Measurements from ENCODE around the gene CCS.
A peak's percentile ranks its signal among the peaks of the same experiment; 100 is the strongest.
"Not testable (repeated sequence)": the region's sequence is repeated elsewhere in the genome, so short reads cannot be mapped to it uniquely, and the experiment has no call there.

CCS gene

DNA sequence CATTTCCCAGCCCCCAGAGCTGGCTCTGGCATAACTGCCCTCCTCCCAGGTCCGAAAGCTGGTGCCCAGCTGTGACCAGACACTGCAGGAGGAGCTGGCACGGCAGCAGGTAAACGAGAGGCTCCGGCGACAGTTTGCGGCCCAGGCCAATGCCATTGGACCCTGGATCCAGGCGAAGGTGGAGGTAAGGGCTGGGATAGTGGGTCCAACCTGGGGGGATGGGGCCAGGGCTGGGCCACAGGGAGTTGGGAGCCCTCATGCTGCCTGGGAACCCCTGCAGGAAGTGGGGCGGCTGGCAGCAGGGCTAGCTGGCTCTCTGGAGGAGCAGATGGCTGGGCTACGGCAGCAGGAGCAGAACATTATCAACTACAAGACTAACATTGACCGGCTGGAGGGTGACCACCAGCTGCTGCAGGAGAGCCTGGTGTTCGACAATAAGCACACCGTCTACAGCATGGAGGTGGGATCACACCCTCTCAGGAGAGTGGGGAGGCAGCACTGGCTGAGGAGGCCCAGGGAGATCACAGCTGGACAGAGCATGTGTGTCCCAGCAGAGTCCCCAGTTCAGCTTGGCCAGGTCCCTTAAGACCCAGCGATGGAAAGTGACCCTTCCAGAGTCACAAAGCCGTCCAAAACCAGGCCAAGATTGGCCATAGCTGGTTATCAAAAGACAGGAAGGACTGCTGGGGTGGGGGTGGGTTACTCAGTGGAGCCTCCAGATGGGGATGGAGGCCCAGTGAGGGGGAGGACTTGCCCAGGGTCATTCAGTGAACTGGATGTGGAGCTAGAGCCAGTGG lies 31.6 kb upstream of the CCS start:
- DNase-seq: no peak

DNA sequence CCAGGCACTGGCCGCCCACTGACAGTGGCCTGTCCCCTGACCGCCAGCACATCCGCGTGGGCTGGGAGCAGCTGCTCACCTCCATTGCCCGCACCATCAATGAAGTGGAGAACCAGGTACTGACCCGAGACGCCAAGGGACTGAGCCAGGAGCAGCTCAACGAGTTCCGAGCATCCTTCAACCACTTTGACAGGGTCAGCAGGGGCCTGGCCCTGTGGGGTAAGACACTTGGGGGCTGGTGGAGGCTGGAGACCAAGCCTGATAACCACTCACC lies 31.1 kb upstream of the CCS start:
- DNase-seq: no peak

DNA sequence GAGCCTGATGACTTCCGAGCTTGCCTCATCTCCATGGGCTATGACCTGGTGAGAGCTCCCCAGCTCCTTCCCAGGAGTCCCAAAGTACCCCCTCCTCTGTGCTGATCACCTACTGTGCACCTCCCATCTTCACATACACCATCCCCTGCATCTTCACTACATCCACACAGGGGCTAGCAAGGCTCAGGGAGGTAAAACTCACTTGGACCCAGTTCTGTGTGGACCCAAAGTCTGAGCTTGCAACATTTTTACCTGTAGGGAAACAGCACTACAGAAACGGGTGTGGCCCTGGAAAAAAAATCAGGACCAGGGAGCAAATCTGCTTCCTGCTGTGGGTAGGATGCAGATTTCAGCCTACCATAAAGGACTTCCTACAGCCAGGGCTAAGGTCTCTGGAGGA lies 30.7 kb upstream of the CCS start:
- no peak for DNase-seq

DNA sequence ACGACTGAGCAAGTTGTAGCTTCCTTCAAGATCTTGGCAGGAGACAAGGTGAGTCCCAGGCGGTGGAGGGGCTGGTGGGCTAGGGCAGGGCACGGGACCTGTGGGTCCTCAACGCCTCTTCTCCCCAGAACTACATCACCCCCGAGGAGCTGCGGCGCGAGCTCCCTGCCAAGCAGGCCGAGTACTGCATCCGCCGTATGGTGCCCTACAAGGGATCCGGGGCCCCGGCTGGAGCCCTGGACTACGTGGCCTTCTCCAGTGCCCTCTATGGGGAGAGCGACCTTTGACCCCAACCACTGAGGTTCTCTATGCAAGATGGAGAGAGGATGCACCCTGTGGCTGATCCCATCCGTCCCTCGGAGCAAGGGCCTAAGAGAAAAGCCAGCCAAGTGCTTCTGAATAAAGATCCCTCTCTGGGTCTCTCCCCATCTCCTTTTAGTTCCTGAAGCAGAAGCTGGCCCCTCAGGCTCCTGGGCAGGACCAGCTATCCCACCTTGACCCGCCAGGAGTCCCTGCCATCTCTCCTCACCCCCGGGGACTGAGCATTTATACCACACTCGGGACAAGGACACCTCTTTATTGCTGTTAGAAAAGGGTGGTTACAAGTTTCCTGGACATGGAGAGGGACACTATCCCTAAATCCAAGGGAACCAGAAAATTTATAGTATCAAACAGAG lies 29.9 kb upstream of the CCS start:
- no peak for DNase-seq

DNA sequence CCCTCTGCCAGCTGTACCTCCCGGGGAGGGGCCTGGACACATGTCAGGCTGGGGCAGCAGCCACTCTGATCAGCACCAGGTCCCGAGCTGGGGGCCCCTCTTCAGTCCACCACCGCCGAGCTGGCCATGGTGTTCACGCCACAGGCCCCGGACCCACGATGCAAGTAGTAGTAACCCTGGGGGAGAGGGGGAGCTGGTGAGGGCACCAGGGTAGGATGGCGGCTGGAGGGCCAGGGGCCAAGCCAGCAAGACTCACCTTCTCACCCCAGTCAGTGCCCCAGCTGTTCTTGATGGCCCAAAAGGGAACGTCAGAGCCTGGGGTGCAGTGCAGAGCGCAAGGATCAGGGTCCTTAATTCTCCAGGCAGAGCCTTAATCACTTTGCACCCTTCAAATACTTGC lies 29.2 kb upstream of the CCS start:
- DNase-seq: no peak

DNA sequence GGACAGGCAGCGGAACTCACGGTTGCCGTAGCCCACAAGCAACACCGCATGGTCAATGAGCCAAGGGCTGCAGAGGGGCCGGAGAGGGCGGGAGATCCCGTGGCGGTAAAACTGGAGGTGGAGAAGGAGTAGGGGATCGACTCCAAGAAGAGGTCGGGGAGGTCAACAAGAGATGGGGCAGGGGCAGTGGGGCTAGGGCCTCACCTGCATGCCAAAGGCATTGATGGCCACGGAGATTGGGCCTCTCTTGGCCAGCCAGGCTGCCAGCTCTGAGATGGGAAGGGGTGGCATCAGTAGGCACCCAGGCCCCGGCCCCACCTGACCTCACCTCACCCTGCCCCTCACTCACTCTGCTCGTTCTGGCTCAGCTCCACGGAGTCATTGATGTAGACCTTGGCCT lies 28.4 kb upstream of the CCS start:
- no peak for DNase-seq

DNA sequence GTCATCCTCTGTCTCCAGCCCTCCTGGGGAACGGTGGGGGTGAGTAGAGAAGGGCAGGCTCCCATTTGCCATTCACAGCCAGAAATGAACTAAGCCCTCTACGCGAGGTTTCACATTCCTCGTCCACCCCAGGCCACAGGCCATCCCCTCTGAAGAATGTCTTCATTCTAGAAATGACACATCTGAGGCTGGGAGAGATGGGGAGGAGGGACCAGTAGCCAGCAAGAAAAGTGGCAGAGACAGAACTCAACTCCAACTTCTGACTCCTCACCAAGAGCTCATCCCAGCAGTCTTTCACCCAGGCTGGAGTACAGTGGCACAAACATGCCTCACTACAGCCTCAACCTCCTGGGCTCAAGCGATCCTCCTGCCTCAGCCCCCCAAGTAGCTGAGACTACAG lies 28.0 kb upstream of the CCS start:
- DNase-seq: no peak

DNA sequence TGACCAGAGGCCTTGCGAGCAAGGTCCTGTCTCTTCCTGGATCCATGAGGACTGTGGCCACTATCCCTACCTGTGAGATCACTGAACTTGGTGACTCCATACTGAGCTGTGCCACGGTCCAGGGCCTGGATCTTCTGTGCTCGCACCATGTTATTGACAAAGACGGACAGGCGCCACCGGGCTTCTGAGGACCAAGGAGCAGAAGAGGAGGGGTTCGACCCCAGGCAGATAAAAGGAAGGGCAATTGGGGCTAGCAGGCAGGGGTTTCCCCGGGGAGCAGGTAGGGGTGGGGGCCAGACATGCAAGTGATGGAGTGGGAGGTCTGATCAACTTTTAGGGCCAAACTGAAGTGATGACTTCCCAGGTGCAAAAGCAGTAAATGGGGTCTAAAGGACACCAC lies 26.8 kb upstream of the CCS start:
- no peak for DNase-seq

DNA sequence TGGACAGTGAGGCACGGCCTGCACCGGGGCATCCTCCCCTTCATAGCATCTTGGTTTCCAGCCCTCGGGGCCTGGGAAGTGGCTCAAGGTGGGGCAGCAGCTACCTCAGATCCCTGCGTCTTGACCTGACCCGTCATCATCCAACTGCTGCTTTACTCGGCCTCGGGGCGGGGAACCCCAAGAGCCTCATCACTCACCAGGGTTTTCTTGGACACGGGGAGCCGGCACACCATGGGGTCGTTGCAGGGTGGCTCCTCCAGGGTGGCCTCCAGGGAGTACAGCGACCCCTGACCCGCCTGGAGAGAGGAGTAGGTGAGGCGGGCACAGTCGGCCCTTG lies 25.2 kb upstream of the CCS start:
- DNase-seq: no peak

DNA sequence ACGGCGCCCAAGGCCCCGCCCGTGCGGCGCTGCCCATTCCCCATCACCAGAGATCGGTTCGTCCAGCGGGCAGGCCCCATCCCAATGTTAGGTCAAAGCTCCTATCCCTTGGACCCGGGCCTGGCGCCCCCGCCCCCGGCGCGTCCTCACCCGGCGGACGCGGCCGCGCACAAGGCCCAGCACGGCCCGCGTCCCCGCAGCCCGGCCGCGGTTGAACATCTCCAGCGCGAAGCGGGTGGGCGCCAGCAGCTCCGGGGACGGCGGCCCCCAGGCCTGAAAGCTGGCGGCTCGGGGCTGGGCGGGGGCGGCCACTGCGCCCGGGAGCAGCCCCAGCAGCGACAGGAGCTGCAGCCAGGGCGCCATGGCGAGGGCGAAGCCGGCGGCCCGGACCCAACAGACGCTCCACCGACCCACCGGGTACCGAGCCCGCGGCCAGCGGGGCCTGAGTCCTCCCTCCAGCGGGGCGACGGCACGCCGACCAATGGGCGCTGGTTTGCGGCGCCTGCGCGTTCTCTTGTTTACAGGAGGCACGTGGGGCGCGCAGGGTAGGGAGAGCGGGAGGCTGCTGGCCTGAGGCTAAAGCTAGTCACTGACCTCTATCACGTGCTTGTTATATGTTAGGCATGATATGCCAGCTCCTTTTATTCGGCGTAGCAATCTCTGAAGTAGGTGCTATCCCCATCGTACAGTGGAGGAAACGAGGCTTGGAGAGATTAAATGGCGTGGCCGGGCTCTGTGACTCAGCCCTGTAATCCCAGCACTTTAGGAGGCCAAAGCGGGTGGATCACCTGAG lies 24.7 kb upstream of the CCS start, which contains the start of gene CTSF:
TSS of gene CTSF (minus strand) at position 483 of the 793 bp plus-strand sequence. CDS start at position 363, 120 bp downstream.
- peak; percentile 68 for DNase-seq

DNA sequence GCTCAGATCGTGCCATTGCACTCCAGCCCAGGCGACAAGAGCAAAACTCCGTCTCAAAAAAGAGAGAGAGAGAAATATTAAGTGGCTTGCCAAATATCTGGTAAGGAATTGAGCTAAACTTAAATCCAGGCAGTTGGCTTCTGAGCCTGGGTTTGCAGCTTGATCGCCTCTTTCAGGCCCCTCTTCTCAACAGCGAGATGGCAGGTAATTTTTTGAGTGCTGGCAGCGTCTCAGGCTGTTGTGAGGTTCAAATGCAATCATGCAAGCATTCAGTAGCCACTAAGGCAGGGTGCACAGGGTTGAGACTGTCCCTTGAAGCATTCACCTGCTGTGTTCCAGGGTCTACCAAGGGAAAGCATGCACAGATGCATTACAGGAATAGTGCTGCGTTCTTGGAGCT lies 23.9 kb upstream of the CCS start:
- no peak for DNase-seq

DNA sequence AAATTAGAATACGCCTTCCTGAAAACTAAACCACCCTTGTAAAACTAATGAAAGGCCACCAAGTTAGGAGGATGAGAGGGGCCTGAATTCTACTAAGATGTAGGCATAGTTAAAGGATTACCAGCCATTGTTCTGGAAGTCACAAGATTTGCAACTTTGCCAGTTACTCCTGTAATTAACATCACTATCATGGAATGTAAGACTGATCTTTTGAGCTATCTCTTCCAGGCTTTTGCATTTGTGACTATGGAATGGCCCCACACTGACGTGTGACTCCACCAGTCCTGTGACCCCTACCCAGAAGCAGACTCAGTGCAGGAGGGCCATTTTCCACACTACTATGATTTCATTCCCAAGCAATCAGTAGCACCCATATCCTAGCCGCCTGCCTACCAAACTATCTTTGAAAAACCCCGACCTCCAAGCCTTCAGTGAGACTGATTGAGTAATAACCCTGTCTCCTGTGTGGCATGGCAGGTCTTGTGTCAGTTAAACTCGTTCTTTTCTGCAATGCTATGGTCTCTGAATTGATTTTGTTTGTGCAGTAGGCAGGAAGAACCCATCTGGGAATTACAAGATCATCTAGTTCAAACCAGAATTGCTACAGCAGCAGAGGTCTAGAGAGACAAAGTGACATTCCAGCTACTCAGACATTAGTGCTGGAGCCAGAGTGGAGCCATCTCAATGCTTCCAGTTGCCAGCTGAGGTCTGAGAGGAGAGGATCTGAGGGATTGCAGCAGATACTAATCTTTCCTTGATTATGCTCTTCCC lies 22.7 kb upstream of the CCS start:
- no peak for DNase-seq

DNA sequence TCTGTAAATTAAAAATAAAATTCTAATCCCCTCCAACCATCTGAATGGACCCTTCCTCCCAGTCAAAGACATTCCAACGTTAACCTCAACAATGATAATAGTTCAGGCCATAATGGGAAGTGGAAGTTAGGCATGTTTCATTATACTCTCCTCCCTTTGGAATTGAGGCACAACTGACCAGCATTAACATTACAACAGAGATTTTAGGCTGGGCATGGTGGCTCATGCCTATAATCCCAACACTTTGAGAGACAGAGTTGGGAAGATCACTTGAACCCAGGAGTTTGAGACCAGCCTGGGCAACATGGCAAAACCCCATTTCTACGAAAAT lies 22.2 kb upstream of the CCS start:
- DNase-seq: no peak

DNA sequence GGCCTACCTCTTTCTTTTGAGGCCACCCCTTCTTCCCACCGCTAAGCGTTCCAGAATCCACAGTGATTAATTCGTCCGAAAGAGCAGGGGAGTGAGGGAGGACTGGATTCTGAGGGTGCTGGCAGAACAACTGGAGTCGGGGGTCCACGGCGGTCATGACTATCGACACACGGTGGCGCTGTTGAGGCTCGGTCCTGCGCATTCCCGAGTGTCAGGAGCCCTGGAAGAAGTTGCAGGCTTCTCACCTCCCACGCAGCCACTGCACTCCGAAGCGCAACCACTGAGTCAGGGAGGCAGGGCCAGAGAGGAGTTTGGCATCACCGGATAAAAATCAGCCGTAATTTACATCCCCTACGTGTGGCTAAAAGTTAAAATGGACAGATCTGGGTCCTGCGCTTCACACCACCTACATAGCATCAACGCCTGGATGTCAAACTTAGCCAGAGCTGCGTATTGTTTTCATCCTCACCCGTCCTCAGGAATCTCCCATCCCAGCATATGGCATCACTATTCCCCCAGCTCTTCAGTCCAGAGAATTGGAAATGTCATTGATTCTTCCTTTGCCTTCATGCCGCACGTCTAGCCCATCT lies 13.9 kb upstream of the CCS start:
- DNase-seq: peak; percentile 46

DNA sequence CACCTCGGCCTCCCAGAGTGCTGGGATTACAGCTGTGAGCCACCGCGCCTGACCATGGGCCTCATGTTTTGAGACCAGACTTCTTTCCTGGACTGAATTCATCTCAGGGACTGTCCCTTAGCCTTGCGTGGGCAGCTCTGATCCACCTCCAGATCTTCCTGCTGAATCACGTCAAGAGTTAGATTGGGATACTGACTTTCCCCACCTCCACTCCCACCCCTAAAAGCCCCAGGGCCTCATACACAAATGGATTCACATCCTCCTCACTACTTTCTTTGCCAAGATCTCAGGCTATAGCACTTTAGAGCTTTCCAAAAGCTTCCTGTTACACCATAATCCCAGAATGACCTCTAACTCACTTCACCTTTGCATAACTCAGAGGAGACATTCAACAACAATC lies 12.2 kb upstream of the CCS start:
- no peak for DNase-seq

DNA sequence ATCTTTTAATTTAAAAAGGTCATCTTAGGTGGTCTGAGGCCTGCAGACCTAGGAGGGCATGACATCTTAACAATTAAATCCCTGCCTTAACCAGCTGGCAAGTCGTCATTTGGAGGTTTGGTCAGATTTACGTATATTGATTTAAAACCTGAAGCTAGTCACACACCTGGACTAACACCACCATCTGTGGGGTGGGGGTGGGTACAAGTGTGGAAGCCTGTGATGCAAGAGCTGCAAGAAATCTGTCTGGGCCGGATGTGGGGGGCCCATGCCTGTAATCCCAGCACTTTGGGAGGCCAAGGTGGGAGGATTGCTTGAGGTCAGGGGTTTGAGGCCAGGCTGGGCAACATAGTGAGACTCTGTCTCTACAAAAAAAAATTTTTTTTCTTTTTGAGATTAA lies 11.7 kb upstream of the CCS start:
- no peak for DNase-seq

DNA sequence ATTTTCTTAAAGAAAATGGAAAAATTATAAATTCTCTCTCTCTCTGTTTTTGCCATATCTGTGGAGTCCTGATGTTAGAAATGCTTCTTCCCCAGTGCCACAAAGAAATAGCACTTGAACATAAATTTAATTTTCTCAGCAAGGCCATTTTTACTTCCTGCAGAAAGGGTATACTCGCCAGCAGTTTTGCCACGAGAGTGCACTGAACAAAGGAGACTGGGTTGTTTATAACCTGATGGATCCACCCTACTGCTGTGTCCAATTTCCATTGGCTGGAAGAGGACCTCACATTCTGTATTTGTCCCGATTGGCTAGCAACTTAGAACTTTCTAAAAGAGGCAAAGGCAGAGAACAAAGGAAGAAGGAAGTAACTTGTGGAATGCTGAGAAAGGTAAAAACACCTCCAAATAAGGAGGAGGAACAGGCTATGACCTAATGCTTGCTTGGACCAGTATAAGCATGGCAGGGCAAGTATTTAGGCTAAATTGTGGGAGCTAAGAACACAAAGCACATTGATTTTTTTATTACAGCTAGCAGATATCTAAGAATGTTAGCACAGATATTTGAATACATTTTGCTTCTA lies 10.3 kb upstream of the CCS start:
- not testable (repeated sequence) for DNase-seq

DNA sequence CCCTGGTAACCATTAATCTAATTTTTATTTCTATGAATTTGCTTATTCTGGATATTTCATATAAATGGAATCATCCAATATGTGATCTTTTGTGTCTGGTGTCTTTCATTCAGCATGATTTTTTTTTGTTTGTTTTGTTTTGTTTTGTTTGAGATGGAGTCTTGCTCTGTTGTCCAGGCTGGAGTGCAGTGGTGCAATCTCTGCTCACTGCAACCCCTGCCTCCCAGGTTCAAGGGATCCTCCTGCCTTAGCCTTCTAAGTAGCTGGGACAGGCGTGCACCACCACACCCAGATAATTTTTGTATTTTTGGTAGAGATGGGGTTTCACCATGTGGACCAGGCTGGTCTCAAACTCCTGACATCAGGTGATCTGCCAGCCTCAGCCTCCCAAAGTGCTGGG lies 7.5 kb upstream of the CCS start:
- not testable (repeated sequence) for DNase-seq

DNA sequence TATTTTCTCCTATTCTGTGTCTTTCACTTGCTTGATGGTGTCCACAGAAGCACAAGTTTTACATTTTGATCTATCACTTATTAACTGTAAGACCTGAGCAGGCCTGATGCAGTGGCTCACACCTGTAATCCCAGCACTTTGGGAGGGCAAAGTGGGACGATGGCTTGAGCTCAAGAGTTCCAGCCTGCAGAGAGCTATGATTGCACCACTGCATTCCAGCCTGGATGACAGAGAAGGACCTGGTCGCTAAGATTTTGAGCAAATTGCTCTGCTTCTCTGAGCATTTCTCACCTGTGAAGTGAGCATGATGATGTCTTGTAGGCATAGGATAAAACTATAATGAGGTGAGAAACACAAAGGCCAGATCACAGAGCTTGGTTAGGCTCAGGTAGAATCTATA lies 6.8 kb upstream of the CCS start:
- no peak for DNase-seq

DNA sequence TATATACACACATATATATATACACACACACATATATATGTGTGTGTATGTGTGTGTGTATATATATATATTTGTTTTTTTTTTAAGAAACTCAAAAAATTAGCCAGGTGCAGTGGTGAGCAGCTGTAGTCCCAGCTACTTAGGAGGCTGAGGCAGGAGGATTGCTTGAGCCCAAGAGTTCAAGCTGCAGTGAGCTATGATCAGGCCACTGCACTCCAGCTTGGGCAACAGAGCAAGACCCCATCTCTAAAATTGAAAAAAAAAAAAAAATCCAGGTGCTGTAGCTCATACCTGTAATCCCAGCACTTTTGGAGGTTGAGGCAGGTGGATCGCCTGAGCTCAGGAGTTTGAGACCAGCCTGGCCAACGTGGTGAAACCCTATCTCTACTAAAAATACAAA lies 3.7 kb upstream of the CCS start:
- not testable (repeated sequence) for DNase-seq

DNA sequence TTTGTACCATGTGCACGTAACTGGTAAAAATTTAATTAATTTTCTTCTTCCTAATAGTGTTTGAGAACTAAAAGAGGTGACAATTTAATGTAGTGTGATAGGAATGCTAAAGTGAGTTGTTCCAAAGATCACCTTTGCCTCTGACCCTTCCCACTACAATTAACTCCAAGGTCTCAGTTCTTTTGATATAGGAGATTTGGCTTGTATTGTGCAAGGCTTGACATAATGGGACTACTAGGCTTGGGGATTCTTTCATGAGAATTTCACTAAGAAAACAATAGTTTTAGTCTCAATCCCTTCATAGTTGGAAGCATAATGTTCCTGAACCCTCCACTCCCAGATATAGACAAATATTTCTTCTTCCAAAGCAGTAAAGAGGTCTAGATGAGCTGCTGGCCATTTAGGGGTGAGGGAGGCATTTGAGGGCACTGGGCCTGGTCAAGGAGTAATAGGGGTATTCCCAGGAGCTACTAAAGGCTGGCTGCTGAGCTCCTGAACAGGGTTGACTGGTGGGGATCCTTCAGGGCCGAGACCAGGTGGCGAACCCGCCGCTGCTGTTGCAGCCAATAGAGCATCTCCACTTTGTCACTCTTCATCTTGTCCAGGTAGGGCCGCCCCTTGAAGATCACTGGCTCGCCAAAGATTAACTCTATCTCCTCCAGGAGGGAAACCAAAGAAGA lies 2.8 kb upstream of the CCS start:
- DNase-seq: no peak

DNA sequence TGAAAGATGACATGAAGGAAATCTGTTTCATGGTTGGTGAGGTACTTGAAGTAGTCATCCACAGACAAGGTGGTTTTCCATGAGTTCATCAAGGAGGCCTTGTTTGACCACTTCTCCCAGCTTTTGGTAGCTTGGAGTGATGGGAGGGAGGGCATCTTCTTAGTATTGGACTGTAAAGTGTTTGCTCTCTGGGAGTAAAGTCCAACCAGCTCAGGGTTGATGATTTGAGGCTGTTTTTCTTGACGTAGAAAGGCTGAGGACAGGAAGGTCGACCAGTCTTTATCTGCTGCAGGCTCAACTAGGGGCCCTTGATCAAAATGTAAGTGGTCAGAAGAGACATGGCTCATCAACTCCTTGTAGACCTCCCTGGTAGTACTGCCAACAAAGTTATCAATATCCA lies 1.8 kb upstream of the CCS start:
- DNase-seq: no peak

Data from DMS79 treated with DMSO at 0.1 percent for 48 hours (cell line).